A549 treated with GW870086 at 1 μM for 4 hours (cell line): Measurements from ENCODE around the gene SH3YL1. TPM values are rescaled to one million over a fixed set of nuclear protein-coding genes. Genes with fewer than 3 reads are reported as not detected.

Experiments
- total RNA-seq: library from RNA; stranded (reverse); fragments of 200-300 nt; extraction: Qiagen RNA extraction; gene quantifications from 5 replicates; pipeline ENCODE4 v1.2.3, GENCODE V29; 2022; ENCODE audit warnings: low read depth

SH3YL1 gene, protein sequence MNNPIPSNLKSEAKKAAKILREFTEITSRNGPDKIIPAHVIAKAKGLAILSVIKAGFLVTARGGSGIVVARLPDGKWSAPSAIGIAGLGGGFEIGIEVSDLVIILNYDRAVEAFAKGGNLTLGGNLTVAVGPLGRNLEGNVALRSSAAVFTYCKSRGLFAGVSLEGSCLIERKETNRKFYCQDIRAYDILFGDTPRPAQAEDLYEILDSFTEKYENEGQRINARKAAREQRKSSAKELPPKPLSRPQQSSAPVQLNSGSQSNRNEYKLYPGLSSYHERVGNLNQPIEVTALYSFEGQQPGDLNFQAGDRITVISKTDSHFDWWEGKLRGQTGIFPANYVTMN
- 7.2 to 10.7 TPM (median 9.8 TPM) in 5 replicates for total RNA-seq

DNA sequence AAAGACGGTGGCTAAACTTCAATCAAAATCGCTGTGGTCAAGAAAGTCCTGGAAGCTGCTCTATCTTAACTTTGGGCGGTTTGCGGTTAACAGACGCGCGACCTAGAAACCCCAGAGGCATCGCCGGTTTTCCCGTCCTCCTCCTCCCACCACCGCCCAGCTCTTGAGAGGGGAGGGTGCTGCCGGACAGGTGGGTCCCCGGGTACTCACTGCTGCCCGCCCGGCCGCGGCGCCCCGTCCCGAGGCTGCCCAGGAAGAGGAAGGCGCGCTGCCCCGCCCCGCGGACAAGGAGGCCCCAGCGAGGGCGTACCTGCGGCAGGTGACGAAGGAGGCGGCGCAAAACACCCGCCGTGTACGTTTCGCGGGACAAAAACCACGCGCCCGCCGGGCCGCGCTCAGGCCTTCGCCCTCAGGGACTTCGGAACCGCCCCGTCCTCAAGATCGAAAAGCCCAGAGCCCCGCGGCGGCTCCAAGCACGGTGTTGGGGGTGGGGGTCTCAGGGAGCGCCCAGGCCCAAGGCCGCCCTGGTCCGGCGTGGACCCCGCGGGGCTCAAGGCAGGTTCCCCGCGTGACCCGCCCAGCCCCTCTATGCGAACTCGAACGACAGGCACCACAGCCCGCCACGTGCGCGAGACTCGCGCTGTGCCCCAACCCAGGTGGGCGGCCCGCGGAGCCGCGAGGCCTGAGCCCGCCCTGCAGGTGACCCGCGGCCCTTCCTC lies at the start of gene SH3YL1:
Gene SH3YL1, minus strand, starts transcription at position 259 of the 719 bp plus-strand sequence. Its CDS starts 48 bp downstream, at position 211.

DNA sequence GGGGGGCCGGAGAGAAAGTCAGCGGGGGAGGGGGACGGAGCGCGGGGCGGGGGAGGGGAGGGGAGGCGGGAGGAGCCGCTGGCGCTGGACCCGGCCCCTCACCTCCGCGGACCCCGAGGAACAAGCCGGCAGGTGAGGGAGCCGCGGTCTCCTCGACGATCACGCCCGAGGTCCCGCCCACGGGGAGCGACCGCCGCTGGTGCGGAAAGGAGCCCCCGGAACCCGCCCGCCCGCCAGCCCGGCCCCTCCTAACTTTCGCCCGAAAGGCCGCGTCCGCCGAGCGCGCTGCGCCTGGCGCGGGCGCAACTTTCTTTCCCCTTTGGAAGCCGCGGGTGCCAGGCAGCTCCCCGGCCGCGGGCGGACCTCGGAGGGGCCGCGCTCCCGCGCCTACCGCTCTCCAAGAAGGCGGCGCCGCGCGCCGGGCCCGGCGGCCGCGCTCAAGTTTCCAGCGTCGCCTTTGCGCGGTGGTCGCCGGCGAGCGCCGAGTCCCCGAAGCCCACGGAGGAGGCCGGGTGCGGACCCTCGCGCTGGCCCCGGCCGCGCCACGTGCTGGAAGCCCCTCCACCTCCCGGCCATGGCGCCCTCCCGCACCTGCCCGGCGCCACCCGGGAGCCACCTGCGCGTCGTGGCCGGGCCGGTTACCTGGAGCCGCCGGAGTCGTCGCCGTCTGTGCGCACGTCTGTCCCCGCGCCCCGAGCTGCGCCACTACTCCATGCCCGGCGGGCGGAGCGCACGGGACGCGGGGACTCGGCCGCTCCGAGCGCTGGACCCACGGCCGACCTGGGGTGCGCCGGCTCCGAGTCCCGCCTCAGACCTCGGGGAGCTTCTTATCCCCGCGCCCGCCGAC lies 24.3 kb upstream of the SH3YL1 start, which contains the start of gene ALKAL2:
Gene ALKAL2, minus strand, starts transcription at position 181 of the 847 bp plus-strand sequence. CDS start 256 bp downstream, outside the sequence.

DNA sequence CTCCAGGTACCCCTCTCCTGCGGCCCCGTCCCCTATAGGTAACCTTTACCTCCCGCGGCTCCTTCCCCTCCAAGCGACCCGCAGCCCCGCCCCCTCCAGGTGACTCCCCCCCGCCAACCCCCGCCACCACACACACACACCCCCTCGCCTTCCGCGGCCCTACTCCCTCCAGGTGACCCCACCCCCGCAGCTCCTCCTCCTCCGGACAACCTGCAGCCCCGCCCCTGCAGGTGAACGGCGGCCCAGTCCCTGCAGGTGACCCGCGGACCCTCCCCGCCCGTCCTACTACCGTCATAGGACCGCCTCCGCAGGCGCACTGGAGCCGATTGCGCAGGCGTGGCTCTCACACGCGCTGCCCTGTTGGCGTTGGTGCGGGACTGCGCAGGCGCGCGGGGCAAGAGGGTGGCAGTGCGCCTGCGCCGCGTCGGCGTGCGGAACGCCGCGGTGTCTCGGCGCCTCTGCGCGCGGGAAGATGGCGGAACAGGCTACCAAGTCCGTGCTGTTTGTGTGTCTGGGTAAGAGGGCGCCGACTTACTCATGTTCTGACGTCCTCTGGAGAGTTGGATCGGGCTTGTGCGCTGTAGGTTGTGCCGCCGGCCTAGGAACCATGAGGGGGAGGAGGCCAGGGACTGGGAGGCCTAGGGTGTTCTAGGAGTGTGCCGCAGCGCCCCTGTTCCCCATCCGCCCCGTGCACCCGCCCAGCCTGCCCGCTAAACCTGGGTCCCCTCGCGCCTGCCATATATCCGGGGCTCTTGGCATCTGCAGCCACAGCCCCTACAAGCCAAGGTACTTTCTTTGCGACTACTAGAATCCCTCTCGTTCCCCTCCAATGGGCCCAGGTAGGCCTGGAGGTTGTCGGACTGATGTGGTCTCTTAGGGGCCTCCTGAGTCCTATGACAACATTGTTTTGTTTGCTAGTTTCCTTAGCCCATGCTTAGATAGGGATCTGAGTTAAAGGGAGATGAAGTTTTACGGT lies 949 bp upstream of the SH3YL1 start, which contains the start of gene ACP1:
Gene ACP1, plus strand, starts transcription at position 455 of the 976 bp plus-strand sequence. Its CDS starts 18 bp downstream, at position 473.

Other genes with a start within 250 kb of the SH3YL1 start
- 0.13 to 0.71 TPM (median 0.23 TPM) in 5 replicates for gene FAM110C, start 217.5 kb downstream of the SH3YL1 start, total RNA-seq
- gene ACP1, start 915 bp upstream of the SH3YL1 start, total RNA-seq: 191 to 235 TPM (median 209 TPM) in 5 replicates
- not detected in 5 replicates for gene ALKAL2, start 24.1 kb upstream of the SH3YL1 start, total RNA-seq